Body of pancreas (tissue), 4 donors: ENCODE data around the gene ADAMTS16. TPM values are rescaled to one million over a fixed set of nuclear protein-coding genes. Genes with fewer than 3 reads are reported as not detected.

ENCODE experiments used
- ATAC-seq: fragments of 150-250 bp; one replicate; pipeline ENCODE4 v1.9.1; 2016
- DNase-seq, 4 donors: peaks; one replicate each; pipeline ENCODE4 v3.0.0-alpha.2; 2019
- H3K27ac ChIP-seq, 4 donors: fragments of 200-600 bp; sonication (generic); 1 replicate in 3 of 4; 2 replicates in 1 of 4; pipeline versions ENCODE4 v1.5.1 to v1.6.1; 2016 to 2019; ENCODE audit warnings: mild to moderate bottlenecking in 1 of 4, mixed read lengths in 1 of 4, moderate library complexity in 1 of 4
- H3K27me3 ChIP-seq, 2 donors: fragments of 200-600 bp; sonication (generic); one replicate each; pipeline ENCODE4 v1.6.0; 2016; ENCODE audit warnings: mild to moderate bottlenecking in 1 of 2
- H3K36me3 ChIP-seq, 2 donors: fragments of 200-600 bp; sonication (generic); replicated peaks in 1 of 2; 2 replicates each; pipeline ENCODE4 v1.5.1; 2016; ENCODE audit warnings: low read depth in 2 of 2; ENCODE audit not compliant: insufficient read depth in 1 of 2
- H3K4me1 ChIP-seq: fragments of 200-600 bp; sonication (generic); one replicate; pipeline ENCODE4 v1.6.0; 2016
- H3K4me3 ChIP-seq, 2 donors: fragments of 200-600 bp; sonication (generic); 1 replicate in 1 of 2; 2 replicates in 1 of 2; pipeline ENCODE4 v1.5.1; 2016 to 2019
- H3K9me3 ChIP-seq, 3 donors: fragments of 200-600 bp; sonication (generic); 1 replicate in 2 of 3; 2 replicates in 1 of 3; pipeline ENCODE4 v1.5.1; 2016
- CTCF ChIP-seq, 7 experiments: fragments of 450-650 bp in 4 of 7; fragments of 200-600 bp in 3 of 7; sonication (generic) in 3 of 7; IDR thresholded peaks; one replicate each; pipeline ENCODE4 v1.5.1; 2016 to 2019; ENCODE audit warnings: antibody characterized with exemption in 7 of 7
- POLR2A ChIP-seq, 3 donors: fragments of 450-650 bp; IDR thresholded peaks; one replicate each; pipeline ENCODE4 v1.6.1; 2016; ENCODE audit warnings: antibody characterized with exemption in 3 of 3, mild to moderate bottlenecking in 2 of 3
- WGBS, 2 donors: methylation state at CpG; one replicate each; pipeline ENCODE4 v1.1.5; 2017; 5-methylcytosine and 5-hydroxymethylcytosine counted together
- intact Hi-C: fragments of 100-400 bp; cut with DNase I; formaldehyde crosslinking; loops from one replicate; pipeline ENCODE4 v1.15.1; 2023
- small RNA-seq: library from RNA; depleted of rRNA; stranded (forward); fragments of <200 nt; gene quantifications from one replicate; pipeline ENCODE3, GENCODE V24; 2016
- total RNA-seq, 2 donors: library from RNA; depleted of rRNA; stranded (reverse); fragments of >200 nt; gene quantifications; one replicate each; pipeline ENCODE4 v1.1.0, GENCODE V29; 2016

ADAMTS16 gene
- total RNA-seq, 2 donors from 2014 or later = 1.8 to 5.6 TPM

DNA sequence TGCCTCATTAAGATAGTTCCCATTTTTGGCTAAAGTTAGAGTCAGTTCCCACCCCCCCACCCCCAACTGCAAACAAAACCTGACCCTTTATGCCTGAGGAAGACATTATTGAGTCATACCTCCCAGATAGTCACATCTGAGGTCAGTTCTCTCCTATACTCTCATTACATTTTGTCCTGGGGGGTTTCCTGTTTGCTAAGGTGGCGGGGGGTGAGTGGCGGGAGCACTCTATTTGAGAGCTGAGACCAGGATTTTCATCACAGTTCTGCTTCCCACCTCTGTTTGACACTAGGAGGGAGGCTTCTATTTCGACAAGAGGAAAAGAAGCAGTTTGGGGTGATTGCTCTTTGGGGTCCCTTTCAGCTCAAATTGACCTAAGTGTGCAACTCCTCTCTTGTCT, 222.9 kb downstream of the ADAMTS16 start:
- no peaks in the 10 kb centered on the region for H3K27me3 ChIP-seq
- intact Hi-C loops = no loop called here
- no peaks in the 10 kb centered on the region for H3K36me3 ChIP-seq
- no peaks in the 10 kb centered on the region for H3K4me1 ChIP-seq
- TF ChIP-seq CTCF (IDR thresholded peaks at IDR 0.05) = no peak
- no peak for TF ChIP-seq POLR2A (IDR thresholded peaks at IDR 0.05)
- DNase-seq (no peak), ATAC-seq (no peak)
- H3K9me3 ChIP-seq = no peaks in the 10 kb centered on the region
- WGBS, 2 donors = 82 to 83% methylated on average over 3 of the region's 3 CpGs
- H3K27ac ChIP-seq = no peak overlapping the region
- no peak overlapping the region for H3K4me3 ChIP-seq

DNA sequence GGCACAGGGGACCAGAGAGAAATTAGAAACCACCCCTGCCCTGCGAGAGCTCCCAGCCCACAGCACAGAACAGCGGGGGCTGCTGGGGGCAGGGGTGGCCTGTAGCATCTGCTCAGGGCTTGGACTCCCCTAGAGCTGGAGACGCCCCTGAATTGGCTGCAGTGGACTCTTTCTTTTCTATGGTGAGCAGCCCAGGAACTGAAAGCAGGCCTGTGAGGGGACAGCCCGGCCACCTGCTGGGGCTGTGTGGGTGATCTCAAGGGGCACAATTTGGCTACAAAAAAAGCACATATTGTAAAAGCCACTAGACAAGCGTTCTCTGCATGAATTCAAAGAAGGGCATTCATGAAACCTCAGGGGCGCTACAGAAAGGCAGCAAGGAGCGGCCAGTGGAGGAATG, 224.8 kb downstream of the ADAMTS16 start:
- intact Hi-C loops = no loop called here
- WGBS, 2 donors = 89 to 92% methylated on average over 6 to 7 of the region's 7 CpGs
- DNase-seq = no peak

GRCh38 chr5:5367739-5368138, 227.6 kb downstream of the ADAMTS16 start:
- 93 to 95% methylated on average over 1 of the region's 1 CpG for WGBS, 2 donors
- no peak overlapping the region for H3K4me3 ChIP-seq
- DNase-seq (no peak), ATAC-seq (no peak)
- intact Hi-C loops = no loop called here
- H3K27ac ChIP-seq = no peak overlapping the region
- TF ChIP-seq POLR2A (IDR thresholded peaks at IDR 0.05) (no peak), CTCF (IDR thresholded peaks at IDR 0.05) (no peak)
- no peaks in the 10 kb centered on the region for H3K36me3 ChIP-seq
- no peaks in the 10 kb centered on the region for H3K27me3 ChIP-seq
- no peaks in the 10 kb centered on the region for H3K4me1 ChIP-seq
- H3K9me3 ChIP-seq = no peaks in the 10 kb centered on the region

More for the DNA sequence above, 224.8 kb downstream of the ADAMTS16 start:
- H3K9me3 ChIP-seq = no peaks in the 10 kb centered on the region
- H3K27me3 ChIP-seq = no peaks in the 10 kb centered on the region
- no peaks in the 10 kb centered on the region for H3K4me1 ChIP-seq
- H3K27ac ChIP-seq = no peak overlapping the region
- no peak overlapping the region for H3K4me3 ChIP-seq
- no peaks in the 10 kb centered on the region for H3K36me3 ChIP-seq
- ATAC-seq = no peak
- TF ChIP-seq POLR2A (IDR thresholded peaks at IDR 0.05) (no peak), CTCF (IDR thresholded peaks at IDR 0.05) (no peak)

- Histone ChIP-seq H3K4me1 (no peaks in the 10 kb centered on the region), H3K4me3 (no peak overlapping the region), H3K9me3 (no peaks in the 10 kb centered on the region), H3K36me3 (no peaks in the 10 kb centered on the region), H3K27ac (no peak overlapping the region), H3K27me3 (no peaks in the 10 kb centered on the region)
- WGBS, 2 donors = 70 to 72% methylated on average over 4 of the region's 4 CpGs
- no peak for DNase-seq
- intact Hi-C loops = no loop called here
- no peak for TF ChIP-seq POLR2A (IDR thresholded peaks at IDR 0.05)
- TF ChIP-seq CTCF (IDR thresholded peaks at IDR 0.05) = no peak
- ATAC-seq = no peak
Observed at GRCh38 chr5:5369051-5369605, 229.0 kb downstream of the ADAMTS16 start.

Small RNA genes lying within 50 kb of the gene (small RNA-seq; reads per million reads assigned to genes)
- not detected for gene RN7SKP73
